HepG2 (cell line): Measurements from ENCODE around the gene PCNA. TPM values are rescaled to one million over a fixed set of nuclear protein-coding genes. Genes with fewer than 3 reads are reported as not detected.
A peak's percentile ranks its signal among the peaks of the same experiment; 100 is the strongest.

ENCODE experiments used
- ASH2L ChIP-seq: fragments of 300-600, 200-600 bp; sonication (generic); IDR thresholded peaks from 2 replicates; pipeline ENCODE4 v1.7.0; 2017; ENCODE audit warnings: low read depth, mild to moderate bottlenecking, moderate library complexity, mixed read lengths, low read length; ENCODE audit not compliant: insufficient read length
- BHLHE40 ChIP-seq: IDR thresholded peaks from 2 replicates; pipeline ENCODE4 v1.6.1; 2011; ENCODE audit warnings: low read length, improper control_type of control experiment
- DMAP1 ChIP-seq: IDR thresholded peaks from 2 replicates; pipeline ENCODE4 v1.6.1; 2016
- ESRRA ChIP-seq: sonication (generic); formaldehyde crosslinking; IDR thresholded peaks from 2 replicates; pipeline ENCODE4 v1.5.1; 2020; ENCODE audit warnings: mild to moderate bottlenecking, low read depth, missing genetic modification reagents
- IRF2 ChIP-seq: IDR thresholded peaks from 2 replicates; pipeline ENCODE4 v1.6.1; 2018; ENCODE audit warnings: missing genetic modification reagents, missing compliant biosample characterization
- KAT2B ChIP-seq: fragments of 150-350 bp; IDR thresholded peaks from 2 replicates; pipeline ENCODE4 v1.6.1; 2014; ENCODE audit warnings: low read depth, low read length, borderline replicate concordance
- POLR2AphosphoS5 ChIP-seq: IDR thresholded peaks from 2 replicates; pipeline ENCODE4 v1.6.1; 2012; ENCODE audit warnings: low read depth, low read length
- REL ChIP-seq: sonication (generic); formaldehyde crosslinking; conservative IDR thresholded peaks from 2 replicates; pipeline ENCODE4 v1.8.0; 2022; ENCODE audit warnings: mild to moderate bottlenecking, missing genetic modification reagents, moderate library complexity
- RNF2 ChIP-seq: fragments of 450-650 bp; conservative IDR thresholded peaks from 2 replicates; pipeline ENCODE4 v1.6.1; 2016; ENCODE audit warnings: low read depth
- SATB2 ChIP-seq: sonication (generic); formaldehyde crosslinking; IDR thresholded peaks from 2 replicates; pipeline ENCODE4 v1.5.0; 2020; ENCODE audit warnings: missing genetic modification reagents
- SNRNP70 ChIP-seq: fragments of 200-400 bp; formaldehyde crosslinking; IDR thresholded peaks from 2 replicates; pipeline ENCODE4 v1.6.1; 2017; ENCODE audit warnings: mild to moderate bottlenecking, low read depth, low read length, moderate library complexity
- U2AF2 ChIP-seq: fragments of 200-400 bp; formaldehyde crosslinking; IDR thresholded peaks from 2 replicates; pipeline ENCODE4 v1.6.1; 2017; ENCODE audit warnings: low read depth, mild to moderate bottlenecking, low read length
- XBP1 ChIP-seq: sonication (generic); formaldehyde crosslinking; IDR thresholded peaks from 2 replicates; pipeline ENCODE4 v1.5.0; 2020; ENCODE audit warnings: missing genetic modification reagents
- ZFP1 ChIP-seq: IDR thresholded peaks from 2 replicates; pipeline ENCODE4 v1.6.1; 2016
- ZMYM4 ChIP-seq: sonication (generic); formaldehyde crosslinking; IDR thresholded peaks from 2 replicates; pipeline ENCODE4 v1.8.1; 2023; ENCODE audit warnings: mild to moderate bottlenecking, missing genetic modification reagents
- ZNF280B ChIP-seq: sonication (generic); formaldehyde crosslinking; IDR thresholded peaks from 2 replicates; pipeline ENCODE4 v1.5.0; 2020; ENCODE audit warnings: missing genetic modification reagents, mild to moderate bottlenecking, borderline replicate concordance
- ZNF562 ChIP-seq: sonication (generic); formaldehyde crosslinking; IDR thresholded peaks from 2 replicates; pipeline ENCODE4 v1.8.0; 2022; ENCODE audit warnings: missing genetic modification reagents, borderline replicate concordance
- ZNF703 ChIP-seq: sonication (generic); formaldehyde crosslinking; IDR thresholded peaks from 2 replicates; pipeline ENCODE4 v1.5.1; 2020; ENCODE audit warnings: missing genetic modification reagents, mild to moderate bottlenecking, moderate library complexity, borderline replicate concordance
- ZZZ3 ChIP-seq: sonication (generic); formaldehyde crosslinking; IDR thresholded peaks from 2 replicates; pipeline ENCODE4 v1.4.0; 2020; ENCODE audit warnings: missing genetic modification reagents, mild to moderate bottlenecking, borderline replicate concordance
- polyA plus RNA-seq, 8 experiments: library from polyadenylated mRNA; depleted of rRNA in 3 of 8; stranded (reverse) in 7 of 8; unstranded in 1 of 8; fragments of >200 nt; fragmentation: Illumina TruSeq in 4 of 8; extraction: Trizol in 4 of 8; gene quantifications; 2 replicates each; pipeline versions ENCODE4 v1.2.1 to v1.2.3, GENCODE V29; 2011 to 2016; ENCODE audit warnings: low read depth in 4 of 8, missing spikeins in 1 of 8, mixed read lengths in 1 of 8; ENCODE audit not compliant: insufficient read depth in 1 of 8
- total RNA-seq, 5 experiments: library from RNA; depleted of rRNA; stranded (reverse); fragments of >200 nt; fragmentation: Illumina TruSeq; extraction: Trizol; gene quantifications; 2 replicates each; pipeline ENCODE4 v1.2.3, GENCODE V29; 2016; ENCODE audit warnings: low read depth in 1 of 5
- TF ChIP-seq, protein P1 (sequence below): sonication (generic); formaldehyde crosslinking; IDR thresholded peaks from 2 replicates; pipeline ENCODE4 v1.5.1; 2020; ENCODE audit warnings: mild to moderate bottlenecking, moderate library complexity, missing genetic modification reagents
- TF ChIP-seq, protein P2 (sequence below): sonication (generic); formaldehyde crosslinking; IDR thresholded peaks from 2 replicates; pipeline ENCODE4 v1.5.1; 2020; ENCODE audit warnings: missing genetic modification reagents, mild to moderate bottlenecking, borderline replicate concordance

Gene PCNA
- total and polyA plus RNA-seq, 2 of the 13 experiments (the other 11 are each of a cell fraction or from before 2014, with no cell fraction given) = 229 to 655 TPM

GRCh38 chr20:5119435-5120184 is at the start of gene PCNA (continued):
- peak; percentile 100 for TF ChIP-seq REL (CRISPR knock-in tag)
- TF ChIP-seq ZFP1 = no peak; the same call in none of the 2 replicates
- TF ChIP-seq, protein P1, sequence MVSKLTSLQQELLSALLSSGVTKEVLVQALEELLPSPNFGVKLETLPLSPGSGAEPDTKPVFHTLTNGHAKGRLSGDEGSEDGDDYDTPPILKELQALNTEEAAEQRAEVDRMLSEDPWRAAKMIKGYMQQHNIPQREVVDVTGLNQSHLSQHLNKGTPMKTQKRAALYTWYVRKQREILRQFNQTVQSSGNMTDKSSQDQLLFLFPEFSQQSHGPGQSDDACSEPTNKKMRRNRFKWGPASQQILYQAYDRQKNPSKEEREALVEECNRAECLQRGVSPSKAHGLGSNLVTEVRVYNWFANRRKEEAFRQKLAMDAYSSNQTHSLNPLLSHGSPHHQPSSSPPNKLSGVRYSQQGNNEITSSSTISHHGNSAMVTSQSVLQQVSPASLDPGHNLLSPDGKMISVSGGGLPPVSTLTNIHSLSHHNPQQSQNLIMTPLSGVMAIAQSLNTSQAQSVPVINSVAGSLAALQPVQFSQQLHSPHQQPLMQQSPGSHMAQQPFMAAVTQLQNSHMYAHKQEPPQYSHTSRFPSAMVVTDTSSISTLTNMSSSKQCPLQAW (CRISPR knock-in tag) = peak; percentile 85
- TF ChIP-seq XBP1 = peak; percentile 76; the same call in 1 of the 2 replicates
- peak; percentile 88 for TF ChIP-seq ZMYM4
- peak; percentile 99 for TF ChIP-seq ASH2L
- peak; percentile 98 for TF ChIP-seq RNF2
- TF ChIP-seq ESRRA (CRISPR knock-in tag) = peak; percentile 73; the same call in 1 of the 2 replicates
- TF ChIP-seq, protein P2, sequence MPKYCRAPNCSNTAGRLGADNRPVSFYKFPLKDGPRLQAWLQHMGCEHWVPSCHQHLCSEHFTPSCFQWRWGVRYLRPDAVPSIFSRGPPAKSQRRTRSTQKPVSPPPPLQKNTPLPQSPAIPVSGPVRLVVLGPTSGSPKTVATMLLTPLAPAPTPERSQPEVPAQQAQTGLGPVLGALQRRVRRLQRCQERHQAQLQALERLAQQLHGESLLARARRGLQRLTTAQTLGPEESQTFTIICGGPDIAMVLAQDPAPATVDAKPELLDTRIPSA = peak; percentile 99; the same call in 1 of the 2 replicates
- peak; percentile 99 for TF ChIP-seq POLR2AphosphoS5
- peak; percentile 100 for TF ChIP-seq ZNF280B (CRISPR knock-in tag)
- no peak for TF ChIP-seq U2AF2
- no peak for TF ChIP-seq KAT2B
- no peak; the same call in 1 of the 2 replicates for TF ChIP-seq ZNF562 (CRISPR knock-in tag)
- TF ChIP-seq DMAP1 (CRISPR knock-in tag) = peak; percentile 97
- TF ChIP-seq SNRNP70 = no peak
- TF ChIP-seq SATB2 (CRISPR knock-in tag) = peak; percentile 90
- peak; percentile 80 for TF ChIP-seq ZZZ3
- peak; percentile 40; the same call in 1 of the 2 replicates for TF ChIP-seq BHLHE40
- no peak for TF ChIP-seq IRF2 (CRISPR knock-in tag)
- TF ChIP-seq ZNF703 (CRISPR knock-in tag) = peak; percentile 92
